ENCODE measurements around the gene ASCL5.
A peak's percentile ranks its signal among the peaks of the same experiment; 100 is the strongest.

ASCL5 gene

GRCh38 chr1:201171063-201172036 lies 44.4 kb upstream of the ASCL5 start:
- peaks cover 61% of the 10 kb centered on the region for H3K4me1 Mint-ChIP-seq
- peak; percentile 44 for TF ChIP-seq CTCF (IDR thresholded peaks at IDR 0.05)
- peaks cover 38% of the 10 kb centered on the region for H3K27me3 Mint-ChIP-seq (ENCODE audit: low read depth, poor library complexity)
- H3K27ac Mint-ChIP-seq = peak overlapping the region; percentile 51
- H3K4me3 Mint-ChIP-seq = peak overlapping the region; percentile 80
- DNase-seq = peak; percentile 76
- no peaks in the 10 kb centered on the region for H3K36me3 Mint-ChIP-seq (ENCODE audit: low read depth)
- H3K9me3 Mint-ChIP-seq = no peaks in the 10 kb centered on the region

- Mint-ChIP-seq H3K27me3 (ENCODE audit: low read depth, poor library complexity) (peaks cover 41% of the 10 kb centered on the region), H3K4me1 (peaks cover 63% of the 10 kb centered on the region), H3K27ac (peak overlapping the region; percentile 51), H3K4me3 (peak overlapping the region; percentile 80), H3K36me3 (ENCODE audit: low read depth) (no peaks in the 10 kb centered on the region), H3K9me3 (no peaks in the 10 kb centered on the region)
- TF ChIP-seq CTCF (IDR thresholded peaks at IDR 0.05) = no peak
- peak; percentile 93 for DNase-seq
Observed at GRCh38 chr1:201170533-201171062, 43.6 kb upstream of the ASCL5 start.

GRCh38 chr1:201169971-201170532 lies 43.1 kb upstream of the ASCL5 start:
- H3K36me3 Mint-ChIP-seq (ENCODE audit: low read depth) = no peaks in the 10 kb centered on the region
- no peak for DNase-seq
- TF ChIP-seq CTCF (IDR thresholded peaks at IDR 0.05) = no peak
- no peak overlapping the region for H3K27ac Mint-ChIP-seq
- peaks cover 37% of the 10 kb centered on the region for H3K27me3 Mint-ChIP-seq (ENCODE audit: low read depth, poor library complexity)
- H3K4me3 Mint-ChIP-seq = peak overlapping the region; percentile 80
- H3K9me3 Mint-ChIP-seq = no peaks in the 10 kb centered on the region
- H3K4me1 Mint-ChIP-seq = peaks cover 60% of the 10 kb centered on the region

GRCh38 chr1:201169203-201169602 lies 42.2 kb upstream of the ASCL5 start:
- no peak for TF ChIP-seq CTCF (IDR thresholded peaks at IDR 0.05)
- DNase-seq = no peak
- Mint-ChIP-seq H3K27me3 (ENCODE audit: low read depth, poor library complexity) (peaks cover 33% of the 10 kb centered on the region), H3K4me3 (no peak overlapping the region), H3K4me1 (peaks cover 64% of the 10 kb centered on the region), H3K36me3 (ENCODE audit: low read depth) (no peaks in the 10 kb centered on the region), H3K9me3 (no peaks in the 10 kb centered on the region), H3K27ac (no peak overlapping the region)

GRCh38 chr1:201167041-201167991 lies 40.3 kb upstream of the ASCL5 start:
- no peak for DNase-seq
- Mint-ChIP-seq H3K27me3 (ENCODE audit: low read depth, poor library complexity) (peaks cover 24% of the 10 kb centered on the region), H3K4me3 (peak overlapping the region; percentile 39), H3K36me3 (ENCODE audit: low read depth) (no peaks in the 10 kb centered on the region), H3K9me3 (no peaks in the 10 kb centered on the region), H3K4me1 (peaks cover 51% of the 10 kb centered on the region), H3K27ac (peak overlapping the region; percentile 73)
- TF ChIP-seq CTCF (IDR thresholded peaks at IDR 0.05) = no peak
